Endothelial cell of umbilical vein (primary cell): ENCODE measurements around the gene LARP1B.

Experiments used
- CTCF ChIP-seq, 2 donors: IDR thresholded peaks; 1 replicate in 1 of 2; 2 replicates in 1 of 2; pipeline ENCODE4 v1.5.1; 2011; ENCODE audit warnings: low read length in 2 of 2, mild to moderate bottlenecking in 2 of 2, moderate library complexity in 2 of 2, control low read depth in 1 of 2, inconsistent platforms in 1 of 2, low read depth in 1 of 2; ENCODE audit not compliant: insufficient read depth in 1 of 2; ENCODE audit errors: extremely low read depth in 1 of 2
- EZH2 ChIP-seq: IDR thresholded peaks from 2 replicates; pipeline ENCODE4 v1.6.1; 2012; ENCODE audit warnings: borderline replicate concordance, low read depth, mild to moderate bottlenecking, moderate library complexity, low read length, inconsistent platforms; ENCODE audit not compliant: severe bottlenecking
- FOS ChIP-seq: IDR thresholded peaks from 2 replicates; pipeline ENCODE4 v1.6.1; 2011; ENCODE audit warnings: mild to moderate bottlenecking, low read length, moderate library complexity, borderline replicate concordance; ENCODE audit not compliant: insufficient read depth
- JUN ChIP-seq: IDR thresholded peaks from 2 replicates; pipeline ENCODE4 v1.6.1; 2011; ENCODE audit warnings: borderline replicate concordance, low read depth; ENCODE audit not compliant: insufficient read length, insufficient read depth
- MAX ChIP-seq: IDR thresholded peaks from 2 replicates; pipeline ENCODE4 v1.6.1; 2011; ENCODE audit not compliant: insufficient read depth, insufficient read length
- MYC ChIP-seq: IDR thresholded peaks from one replicate; pipeline ENCODE4 v1.6.1; 2011; ENCODE audit warnings: mild to moderate bottlenecking, low read depth, low read length
- POLR2A ChIP-seq: IDR thresholded peaks from 2 replicates; pipeline ENCODE4 v1.6.1; 2012; ENCODE audit warnings: low read depth, mild to moderate bottlenecking, control low read depth, low read length
- POLR2AphosphoS5 ChIP-seq: IDR thresholded peaks from 2 replicates; pipeline ENCODE4 v1.6.1; 2012; ENCODE audit warnings: low read depth, mild to moderate bottlenecking, control low read depth, low read length, moderate library complexity; ENCODE audit not compliant: insufficient read depth

GRCh38 chr4:128025319-128025718 lies 35.8 kb upstream of the LARP1B start:
- TF ChIP-seq POLR2A (no peak), MAX (no peak), POLR2AphosphoS5 (no peak), CTCF (IDR thresholded peaks at IDR 0.05; ENCODE audit: extremely low read depth in 1 of 2, insufficient read depth in 1 of 2, low read depth in 1 of 2, low read length in 2 of 2) (no peak), EZH2 (no peak), MYC (no peak), JUN (no peak), FOS (no peak)
